Heart right ventricle (tissue), 16 donors: ENCODE results near the gene KLF5. TPM values are rescaled to one million over a fixed set of nuclear protein-coding genes. Genes with fewer than 3 reads are reported as not detected.

Experiments
- ATAC-seq, 8 donors: fragments of 200-7000 bp; cut with Tn5 transposase; one replicate each; pipeline ENCODE4 v1.9.1; 2020; ENCODE audit warnings: mild to moderate bottlenecking in 8 of 8, moderate library complexity in 8 of 8, moderate number of reproducible peaks in 1 of 8
- DNase-seq, 2 donors: peaks; one replicate each; pipeline ENCODE4 v3.0.0-alpha.2; 2020
- H3K27ac ChIP-seq, 10 donors: fragments of 200-600 bp; sonication (generic) in 2 of 10; one replicate each; pipeline versions ENCODE4 v1.5.0 to v1.8.0; 2020 to 2022; ENCODE audit warnings: mild to moderate bottlenecking in 3 of 10
- H3K27me3 ChIP-seq, 7 donors: fragments of 200-600 bp; one replicate each; pipeline ENCODE4 v1.8.0; 2021 to 2022; ENCODE audit warnings: mild to moderate bottlenecking in 2 of 7
- H3K36me3 ChIP-seq, 9 donors: fragments of 200-600 bp; sonication (generic) in 1 of 9; one replicate each; pipeline versions ENCODE4 v1.5.0 to v1.8.0; 2020 to 2022; ENCODE audit warnings: mild to moderate bottlenecking in 2 of 9
- H3K4me1 ChIP-seq, 9 donors: fragments of 200-600 bp; sonication (generic) in 1 of 9; one replicate each; pipeline versions ENCODE4 v1.5.0 to v1.8.0; 2020 to 2022; ENCODE audit warnings: mild to moderate bottlenecking in 4 of 9
- H3K4me3 ChIP-seq, 10 donors: fragments of 200-600 bp; sonication (generic) in 2 of 10; one replicate each; pipeline versions ENCODE4 v1.5.0 to v1.8.0; 2020 to 2022; ENCODE audit warnings: mild to moderate bottlenecking in 7 of 10, moderate library complexity in 2 of 10
- H3K9me3 ChIP-seq, 11 donors: fragments of 200-600 bp in 10 of 11; sonication (generic) in 2 of 11; one replicate each; pipeline versions ENCODE4 v1.5.0 to v1.8.0; 2013 to 2022; ENCODE audit warnings: mild to moderate bottlenecking in 2 of 11, control low read depth in 1 of 11, moderate library complexity in 1 of 11
- CTCF ChIP-seq, 9 donors: fragments of 200-600 bp; sonication (generic) in 2 of 9; IDR thresholded peaks; one replicate each; pipeline versions ENCODE4 v1.5.0 to v1.8.0; 2021 to 2022; ENCODE audit warnings: antibody characterized with exemption in 9 of 9, mild to moderate bottlenecking in 5 of 9, moderate library complexity in 1 of 9
- WGBS, 2 donors: extraction: QIAGEN DNeasy Blood & Tissue Kit; methylation state at CpG; one replicate each; pipeline ENCODE4 v1.1.7; 2013; ENCODE audit warnings: inconsistent platforms in 1 of 2; 5-methylcytosine and 5-hydroxymethylcytosine counted together
- intact Hi-C, 10 donors: fragments of 100-400 bp; cut with DNase I; formaldehyde crosslinking; loops; one replicate each; pipeline versions ENCODE4 v1.11.1 to v1.14.2; 2022
- polyA plus RNA-seq, 2 donors: library from polyadenylated mRNA; stranded (reverse); fragments of 200-250 nt; gene quantifications; one replicate each; pipeline ENCODE4 v1.2.3, GENCODE V29; 2013
- total RNA-seq, 10 donors: library from RNA; stranded (reverse); fragmentation: NEBNext Ultra II Directional in 3 of 10; extraction: Animal tissue kit (Norgen Biotek cat#: 25700) in 3 of 10; gene quantifications; one replicate each; pipeline versions ENCODE4 v1.2.1 to v1.2.4, GENCODE V29; 2021 to 2023
- donor health status: Arrhythmogenic right ventricular cardiomyopathy.
- donor health status: ischemic (EF 13 %, LVEDD 7.1; RV severe dilation, severe dysfunction).
- donor health status: healthy with polysubstance abuse.
- donor health status: DM: no; HTN: yes; CAD: no.
- donor health status: DM: no; HTN: no; CAD: no.
- donor health status: ischemic (EF 25% LVEDD 6.9; RV normal size, moderate dysfunction).
- donor health status: ischemic (EF 25% LVEDD 5.7; RV mildly dilated, moderate dysfunction).
- donor health status: healthy.
- donor health status: DM: yes; HTN: yes; CAD: no.
- donor health status: Ischemic cardiomyopathy.
- donor health status: ischemic (EF 35%, LVEDD 5.7; RV mildly dilated, moderate dysfunction).
- donor health status: nonischemic (EF 11% LVEDD 7.7; RV severe dilation, severe dysfunction).
- donor health status: DM: yes; HTN: yes; CAD: no.
- donor health status: PGD.
- donor health status: ischemic (EF 29% LVEDD 5.4; RV normal size, mild dysfunction).
- donor health status: nonischemic (EF 23%, LVEDD 6.1; RV moderate dilation, normal function).

KLF5 gene
- total and polyA plus RNA-seq, 12 donors = 0.83 to 4.7 (median 2.8) TPM

GRCh38 chr13:73073050-73073449, 14.2 kb downstream of the KLF5 start:
- DNase-seq (no peak), ATAC-seq (no peak)
- TF ChIP-seq CTCF (IDR thresholded peaks at IDR 0.05) = no peak
- Histone ChIP-seq H3K9me3 (no peaks in the 10 kb centered on the region), H3K4me1 (no peaks in the 10 kb centered on the region), H3K36me3 (peaks cover 0 to 15% (median 0%) of the 10 kb centered on the region in 9 donors), H3K27ac (peak overlapping the region in 2 of 10 donors; percentile 2 to 19), H3K4me3 (no peak overlapping the region), H3K27me3 (no peaks in the 10 kb centered on the region)
- intact Hi-C loops = no loop called here
- 64 to 75% methylated on average over 3 of the region's 3 CpGs for WGBS, 2 donors

- ATAC-seq (no peak), DNase-seq (no peak)
- Histone ChIP-seq H3K27me3 (no peaks in the 10 kb centered on the region), H3K4me3 (no peak overlapping the region), H3K4me1 (no peaks in the 10 kb centered on the region), H3K27ac (no peak overlapping the region), H3K36me3 (peaks cover 0 to 15% (median 0%) of the 10 kb centered on the region in 9 donors), H3K9me3 (no peaks in the 10 kb centered on the region)
- WGBS, 2 donors = 58 to 68% methylated on average over 2 of the region's 2 CpGs
- TF ChIP-seq CTCF (IDR thresholded peaks at IDR 0.05) = no peak
- intact Hi-C loops = no loop called here
Observed at GRCh38 chr13:73074014-73074413, 15.2 kb downstream of the KLF5 start.

- DNase-seq = no peak
- peaks cover 0 to 15% (median 0%) of the 10 kb centered on the region in 9 donors for H3K36me3 ChIP-seq
Observed at GRCh38 chr13:73074926-73075325, 16.1 kb downstream of the KLF5 start.

GRCh38 chr13:73075546-73075945, 16.7 kb downstream of the KLF5 start:
- peaks cover 0 to 15% (median 0%) of the 10 kb centered on the region in 9 donors for H3K36me3 ChIP-seq
- no peaks in the 10 kb centered on the region for H3K9me3 ChIP-seq
- H3K27ac ChIP-seq = no peak overlapping the region
- TF ChIP-seq CTCF (IDR thresholded peaks at IDR 0.05) = no peak
- WGBS, 2 donors = 60 to 64% methylated on average over 18 of the region's 18 CpGs
- DNase-seq (no peak), ATAC-seq (no peak)
- intact Hi-C loops = no loop called here
- H3K4me3 ChIP-seq = no peak overlapping the region
- H3K27me3 ChIP-seq = no peaks in the 10 kb centered on the region
- no peaks in the 10 kb centered on the region for H3K4me1 ChIP-seq

More at GRCh38 chr13:73074926-73075325, 16.1 kb downstream of the KLF5 start:
- 96% methylated on average over 1 of the region's 1 CpG for WGBS, 2 donors
- no peaks in the 10 kb centered on the region for H3K4me1 ChIP-seq
- H3K4me3 ChIP-seq = no peak overlapping the region
- no peaks in the 10 kb centered on the region for H3K9me3 ChIP-seq
- no peak overlapping the region for H3K27ac ChIP-seq
- ATAC-seq = no peak
- H3K27me3 ChIP-seq = no peaks in the 10 kb centered on the region
- intact Hi-C loops = no loop called here
- no peak for TF ChIP-seq CTCF (IDR thresholded peaks at IDR 0.05)
